ENCODE measurements around the gene WASF2.

- TF ChIP-seq POLR2A (IDR thresholded peaks at IDR 0.05; ENCODE audit: low read depth, low read length): no peak
- TF ChIP-seq TAF1 (IDR thresholded peaks at IDR 0.05; ENCODE audit: low read depth, low read length): no peak
- TF ChIP-seq POLR2AphosphoS5 (IDR thresholded peaks at IDR 0.05; ENCODE audit: low read depth, low read length): no peak
- no peak for TF ChIP-seq SPI1 (IDR thresholded peaks at IDR 0.05; ENCODE audit: low read depth, low read length)
- TF ChIP-seq PAX5 (IDR thresholded peaks at IDR 0.05; ENCODE audit: insufficient read depth, low read length, severe bottlenecking): no peak
- no peak for TF ChIP-seq POU2F2 (IDR thresholded peaks at IDR 0.05; ENCODE audit: low read depth, low read length)
Measured at GRCh38 chr1:27383039-27383605, 106.8 kb downstream of the WASF2 start, which contains the start of gene CD164L2.

All from GM12891 (cell line).